HUES48 (cell line): ENCODE data around the gene RPL31.

Source experiments
- H3K27ac ChIP-seq: one replicate; pipeline ENCODE4 v1.7.0; 2013; ENCODE audit warnings: low read depth, low read length, inconsistent platforms
- H3K27me3 ChIP-seq: 2 replicates; pipeline ENCODE4 v1.6.1; 2013; ENCODE audit warnings: mild to moderate bottlenecking, low read length; ENCODE audit not compliant: control insufficient read depth, insufficient read depth
- H3K36me3 ChIP-seq: 2 replicates; pipeline ENCODE4 v1.6.1; 2013; ENCODE audit warnings: low read length; ENCODE audit not compliant: control insufficient read depth, insufficient read depth
- H3K4me1 ChIP-seq: 2 replicates; pipeline ENCODE4 v1.6.1; 2013; ENCODE audit warnings: mild to moderate bottlenecking, low read length; ENCODE audit not compliant: control insufficient read depth, insufficient read depth
- H3K4me3 ChIP-seq: 2 replicates; pipeline ENCODE4 v1.5.1; 2013; ENCODE audit warnings: mild to moderate bottlenecking, low read depth, low read length
- H3K9ac ChIP-seq: 2 replicates; pipeline ENCODE4 v1.6.1; 2013; ENCODE audit warnings: mild to moderate bottlenecking, low read depth, low read length, moderate library complexity
- H3K9me3 ChIP-seq: 2 replicates; pipeline ENCODE4 v1.6.1; 2013; ENCODE audit warnings: low read length; ENCODE audit not compliant: control insufficient read depth, insufficient read depth

The RPL31 gene

GRCh38 chr2:101012054-101012705 is 10.1 kb downstream of the RPL31 start:
- H3K4me1 ChIP-seq = 0 out of 2 replicates have a peak, but pooled peaks cover 5% of the 10 kb centered on the region
- H3K9ac ChIP-seq = no peak overlapping the region
- no peaks in the 10 kb centered on the region for H3K9me3 ChIP-seq
- H3K4me3 ChIP-seq = no peak overlapping the region
- H3K27me3 ChIP-seq = no peaks in the 10 kb centered on the region
- H3K36me3 ChIP-seq = peaks cover 69% of the 10 kb centered on the region
- H3K27ac ChIP-seq = no peak overlapping the region

GRCh38 chr2:101012706-101013181 is 10.7 kb downstream of the RPL31 start:
- no peaks in the 10 kb centered on the region for H3K27me3 ChIP-seq
- 0 out of 2 replicates have a peak, but pooled peaks cover 1% of the 10 kb centered on the region for H3K4me1 ChIP-seq
- H3K36me3 ChIP-seq = peaks cover 69% of the 10 kb centered on the region
- H3K27ac ChIP-seq = no peak overlapping the region
- no peaks in the 10 kb centered on the region for H3K9me3 ChIP-seq
- H3K4me3 ChIP-seq = no peak overlapping the region
- H3K9ac ChIP-seq = no peak overlapping the region

GRCh38 chr2:101014264-101014857 is 12.3 kb downstream of the RPL31 start:
- Histone ChIP-seq H3K27me3 (no peaks in the 10 kb centered on the region), H3K27ac (no peak overlapping the region), H3K36me3 (peaks cover 73% of the 10 kb centered on the region)

DNA sequence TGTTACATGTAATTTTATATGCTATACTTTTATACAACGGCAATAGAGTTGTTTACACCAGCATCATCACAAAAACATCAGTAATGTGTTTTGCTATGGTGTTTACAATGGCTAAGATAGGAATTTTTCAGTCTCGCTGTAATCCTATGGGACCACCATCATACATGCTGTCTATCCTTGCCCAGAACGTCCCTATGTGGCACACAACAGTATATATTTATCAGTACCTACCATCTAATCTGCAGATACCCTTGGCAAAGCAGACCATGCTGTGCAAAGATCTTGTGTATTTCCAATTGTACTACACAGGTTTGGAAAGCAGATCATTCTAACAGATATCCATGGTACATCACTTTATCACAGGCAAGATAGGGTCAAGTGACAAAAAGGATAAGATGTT is 15.3 kb downstream of the RPL31 start:
- Histone ChIP-seq H3K4me3 (no peak overlapping the region), H3K9me3 (no peaks in the 10 kb centered on the region), H3K9ac (no peak overlapping the region), H3K27ac (no peak overlapping the region), H3K36me3 (peaks cover 76% of the 10 kb centered on the region), H3K27me3 (no peaks in the 10 kb centered on the region), H3K4me1 (no peaks in the 10 kb centered on the region)

More at GRCh38 chr2:101014264-101014857, 12.3 kb downstream of the RPL31 start:
- Histone ChIP-seq H3K9me3 (no peaks in the 10 kb centered on the region), H3K4me3 (no peak overlapping the region), H3K9ac (no peak overlapping the region), H3K4me1 (no peaks in the 10 kb centered on the region)

DNA sequence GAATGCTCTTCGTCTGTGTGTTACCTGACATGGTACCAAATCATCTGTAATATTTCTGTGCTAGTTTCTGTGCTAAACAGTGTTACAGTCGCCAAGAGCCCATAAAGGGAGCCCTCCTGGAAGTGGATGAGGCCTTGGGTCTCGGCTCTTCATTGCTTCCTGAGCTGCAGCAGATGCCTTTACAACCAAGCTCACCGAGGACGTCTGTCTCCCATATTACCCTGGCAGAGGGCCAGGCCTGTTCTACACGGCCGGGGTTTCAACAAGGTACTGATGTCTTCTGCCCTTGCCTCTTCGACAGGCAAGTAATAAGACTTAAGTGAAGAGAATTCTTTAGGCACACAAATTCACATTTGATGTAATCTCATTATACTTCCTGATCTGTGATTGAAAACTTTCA is 16.8 kb downstream of the RPL31 start:
- no peaks in the 10 kb centered on the region for H3K4me1 ChIP-seq
- H3K9me3 ChIP-seq = no peaks in the 10 kb centered on the region
- H3K36me3 ChIP-seq = peaks cover 71% of the 10 kb centered on the region
- H3K9ac ChIP-seq = no peak overlapping the region
- H3K4me3 ChIP-seq = no peak overlapping the region
- H3K27me3 ChIP-seq = no peaks in the 10 kb centered on the region
- no peak overlapping the region for H3K27ac ChIP-seq

GRCh38 chr2:101022221-101022620 is 20.1 kb downstream of the RPL31 start:
- H3K36me3 ChIP-seq = peaks cover 59% of the 10 kb centered on the region

DNA sequence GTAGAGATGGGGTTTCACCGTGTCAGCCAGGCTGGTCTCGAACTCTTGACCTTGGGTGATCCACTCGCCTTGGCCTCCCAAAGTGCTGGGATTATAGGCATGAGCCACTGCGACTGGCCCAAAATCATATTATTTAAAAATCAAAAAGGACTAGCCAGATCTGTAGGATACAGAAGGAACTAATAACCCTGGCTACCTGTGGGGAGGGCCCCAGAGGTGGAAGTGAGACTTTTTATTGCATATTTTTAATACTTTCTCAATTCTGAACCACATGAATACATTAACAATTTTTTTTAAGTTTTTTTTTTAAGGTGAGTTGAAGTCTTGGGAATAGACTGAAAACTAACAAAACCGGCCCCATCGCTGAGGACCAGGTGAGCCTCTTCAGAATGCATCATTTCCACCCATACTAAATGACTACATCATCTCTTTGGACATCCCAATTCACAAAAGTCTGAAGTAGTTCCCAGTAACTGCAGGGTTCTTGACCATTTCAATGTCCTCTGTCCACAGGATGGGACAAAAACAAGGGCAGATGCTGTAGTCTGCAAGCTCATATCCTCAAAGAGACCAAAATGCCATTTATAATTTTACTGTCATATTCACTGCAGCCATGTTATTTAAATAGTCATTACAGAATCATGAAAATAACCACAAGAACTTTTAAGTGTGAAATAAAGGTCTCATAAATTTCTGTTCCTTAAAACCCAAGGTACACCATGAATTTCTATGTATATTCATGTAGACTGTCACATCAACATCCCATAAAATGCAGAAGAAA is 21.4 kb downstream of the RPL31 start:
- Histone ChIP-seq H3K4me1 (peaks cover 18% of the 10 kb centered on the region), H3K9me3 (no peaks in the 10 kb centered on the region), H3K36me3 (peaks cover 54% of the 10 kb centered on the region), H3K4me3 (no peak overlapping the region), H3K27ac (no peak overlapping the region), H3K27me3 (no peaks in the 10 kb centered on the region), H3K9ac (no peak overlapping the region)

More at GRCh38 chr2:101022221-101022620, 20.1 kb downstream of the RPL31 start:
- H3K4me1 ChIP-seq = peaks cover 18% of the 10 kb centered on the region
- H3K4me3 ChIP-seq = no peak overlapping the region
- no peak overlapping the region for H3K9ac ChIP-seq
- no peaks in the 10 kb centered on the region for H3K27me3 ChIP-seq
- H3K27ac ChIP-seq = no peak overlapping the region
- no peaks in the 10 kb centered on the region for H3K9me3 ChIP-seq

GRCh38 chr2:101025561-101025960 is 23.5 kb downstream of the RPL31 start:
- H3K4me1 ChIP-seq = peaks cover 18% of the 10 kb centered on the region
- no peaks in the 10 kb centered on the region for H3K27me3 ChIP-seq
- H3K27ac ChIP-seq = peak overlapping the region; percentile 62
- H3K4me3 ChIP-seq = no peak overlapping the region
- H3K36me3 ChIP-seq = peaks cover 50% of the 10 kb centered on the region
- no peaks in the 10 kb centered on the region for H3K9me3 ChIP-seq
- H3K9ac ChIP-seq = no peak overlapping the region

GRCh38 chr2:101026253-101026701 is 24.2 kb downstream of the RPL31 start:
- Histone ChIP-seq H3K36me3 (peaks cover 45% of the 10 kb centered on the region), H3K27ac (peak overlapping the region; percentile 62), H3K4me3 (no peak overlapping the region)

GRCh38 chr2:101026923-101027469 is 24.9 kb downstream of the RPL31 start:
- H3K4me1 ChIP-seq = peaks cover 18% of the 10 kb centered on the region
- H3K27ac ChIP-seq = peak overlapping the region; percentile 24
- H3K9ac ChIP-seq = no peak overlapping the region
- H3K36me3 ChIP-seq = peaks cover 42% of the 10 kb centered on the region
- no peaks in the 10 kb centered on the region for H3K9me3 ChIP-seq
- H3K27me3 ChIP-seq = no peaks in the 10 kb centered on the region
- H3K4me3 ChIP-seq = no peak overlapping the region

More at GRCh38 chr2:101026253-101026701, 24.2 kb downstream of the RPL31 start:
- H3K9ac ChIP-seq = no peak overlapping the region
- H3K27me3 ChIP-seq = no peaks in the 10 kb centered on the region
- peaks cover 18% of the 10 kb centered on the region for H3K4me1 ChIP-seq
- no peaks in the 10 kb centered on the region for H3K9me3 ChIP-seq
